Naive B cell (primary cell): ENCODE measurements around the gene SELENOP. TPM values are rescaled to one million over a fixed set of nuclear protein-coding genes. Genes with fewer than 3 reads are reported as not detected.

Source experiments
- ATAC-seq, 2 donors: fragments of 150-1000 bp; cut with Tn5 transposase; 2 replicates each; pipeline ENCODE4 v1.10.0; 2021; ENCODE audit warnings: low read depth in 2 of 2, mild to moderate bottlenecking in 2 of 2, moderate library complexity in 2 of 2
- DNase-seq: peaks from one replicate; pipeline ENCODE4 v3.0.0; 2022
- H3K27ac Mint-ChIP-seq, 6 donors: one replicate each; pipeline ENCODE4 v1.8.0; 2020 to 2022; ENCODE audit warnings: mild to moderate bottlenecking in 6 of 6, mixed read lengths in 6 of 6, moderate library complexity in 5 of 6, inconsistent platforms in 2 of 6
- H3K27me3 Mint-ChIP-seq, 3 donors: one replicate each; pipeline ENCODE4 v1.8.0; 2021 to 2022; ENCODE audit warnings: mixed read lengths in 3 of 3, mild to moderate bottlenecking in 1 of 3
- H3K36me3 Mint-ChIP-seq, 2 donors: one replicate each; pipeline ENCODE4 v1.8.0; 2020 to 2022; ENCODE audit warnings: mixed read lengths in 2 of 2, inconsistent platforms in 1 of 2, mild to moderate bottlenecking in 1 of 2
- H3K4me1 Mint-ChIP-seq, 3 donors: one replicate each; pipeline ENCODE4 v1.8.0; 2020 to 2022; ENCODE audit warnings: mixed read lengths in 3 of 3, inconsistent platforms in 1 of 3, mild to moderate bottlenecking in 1 of 3, moderate library complexity in 1 of 3
- H3K4me3 Mint-ChIP-seq, 8 donors: one replicate each; pipeline ENCODE4 v1.8.0; 2020 to 2022; ENCODE audit warnings: mild to moderate bottlenecking in 8 of 8, mixed read lengths in 8 of 8, moderate library complexity in 8 of 8, inconsistent platforms in 2 of 8
- H3K9me3 Mint-ChIP-seq, 7 donors: one replicate each; pipeline ENCODE4 v1.8.0; 2020 to 2022; ENCODE audit warnings: mixed read lengths in 7 of 7, mild to moderate bottlenecking in 5 of 7, inconsistent platforms in 2 of 7, moderate library complexity in 1 of 7
- polyA plus RNA-seq, 6 donors: library from polyadenylated mRNA; unstranded; fragments of 300-500 nt; fragmentation: Illumina TruSeq; gene quantifications; one replicate each; pipeline ENCODE4 v1.2.3, GENCODE V29; 2021; ENCODE audit warnings: low read depth in 6 of 6

The SELENOP gene
- polyA plus RNA-seq, 6 donors from 2014 or later, result 0.49 to 0.61 (median 0.50) TPM; not detected in 3

DNA sequence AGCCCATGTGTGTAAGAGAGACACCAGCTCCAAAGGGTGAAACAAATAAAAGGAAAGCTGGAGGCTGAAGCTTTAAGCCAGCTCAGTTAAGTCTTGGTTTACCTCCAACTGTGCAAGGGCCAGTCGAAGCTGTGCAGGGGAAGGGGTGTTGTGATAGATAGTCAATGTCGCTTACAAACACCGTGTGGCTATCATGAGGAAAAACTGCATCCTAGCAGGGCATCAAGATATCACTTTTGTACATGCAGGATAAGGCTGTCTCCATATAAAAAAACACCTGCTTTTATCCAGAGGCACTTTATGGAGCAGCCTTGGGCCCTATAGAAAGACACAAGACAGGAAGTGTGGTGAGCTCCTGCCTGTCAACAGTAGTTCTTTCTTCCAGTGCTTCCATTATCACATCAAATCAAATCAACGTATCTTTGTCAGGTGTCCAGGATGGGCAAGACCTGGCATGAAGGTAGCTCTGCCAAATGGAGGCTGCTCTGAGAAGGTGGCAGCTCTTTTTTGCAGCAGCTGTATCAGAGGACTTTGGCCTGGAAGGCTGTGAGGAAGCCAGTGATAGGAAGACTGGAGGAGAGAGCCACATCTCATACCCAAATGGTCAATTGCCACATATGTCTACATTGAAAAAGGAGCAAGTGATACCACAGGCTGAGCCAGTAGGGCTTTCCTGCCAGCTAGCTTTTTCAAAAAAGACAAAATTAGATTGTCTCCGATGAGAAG lies 29.3 kb upstream of the SELENOP start:
- no peak for DNase-seq
- Mint-ChIP-seq H3K27ac (peak overlapping the region in 1 of 6 donors; percentile 55), H3K36me3 (no peaks in the 10 kb centered on the region), H3K4me3 (no peak overlapping the region), H3K4me1 (no peaks in the 10 kb centered on the region), H3K27me3 (peaks cover 0 to 8% (median 3%) of the 10 kb centered on the region in 3 donors), H3K9me3 (peaks cover 0 to 11% (median 5%) of the 10 kb centered on the region in 7 donors)
- no peak for ATAC-seq

DNA sequence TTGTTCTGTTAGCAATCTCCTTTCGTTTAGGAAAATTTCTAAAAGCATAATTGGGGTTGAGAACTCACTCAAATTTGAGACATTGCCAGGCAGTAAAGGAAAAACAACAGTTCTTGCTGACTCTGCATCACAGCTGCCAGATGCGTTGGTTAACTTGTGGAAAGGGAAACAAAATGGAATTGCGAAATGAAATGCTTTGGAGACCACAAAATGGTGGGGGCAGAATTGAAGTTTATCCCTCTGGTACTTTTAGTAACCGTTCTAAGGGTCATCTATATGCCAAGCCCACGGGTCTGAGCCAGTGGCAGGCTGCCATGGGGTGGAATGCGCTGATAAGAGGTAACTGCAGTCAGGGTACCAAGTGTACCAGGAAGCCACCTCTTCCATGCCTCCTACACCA lies 28.6 kb upstream of the SELENOP start:
- Mint-ChIP-seq H3K36me3 (no peaks in the 10 kb centered on the region), H3K4me3 (no peak overlapping the region)
- no peak for DNase-seq

DNA sequence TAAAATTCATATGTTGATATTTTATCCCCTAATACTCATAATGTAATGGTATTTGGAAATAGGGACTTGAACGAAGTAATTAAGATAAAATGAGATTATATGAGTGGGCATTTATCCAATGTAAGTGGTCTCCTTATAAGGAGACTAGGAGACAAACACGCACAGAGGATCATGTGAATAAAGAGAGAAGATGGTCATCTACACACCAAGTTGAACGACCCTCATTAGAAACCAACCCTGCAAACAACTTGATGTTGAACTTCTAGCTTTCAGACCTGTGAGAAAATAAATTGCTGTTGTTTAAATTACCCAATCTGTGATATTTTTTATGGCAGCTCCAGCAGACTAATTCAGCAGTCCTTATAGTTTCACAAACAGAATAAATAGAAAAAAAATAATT lies 27.5 kb upstream of the SELENOP start:
- ATAC-seq (no peak), DNase-seq (no peak)
- no peak overlapping the region for H3K27ac Mint-ChIP-seq

More for the DNA sequence above, 28.6 kb upstream of the SELENOP start:
- no peaks in the 10 kb centered on the region for H3K4me1 Mint-ChIP-seq
- H3K27me3 Mint-ChIP-seq, result peaks cover 0 to 5% (median 3%) of the 10 kb centered on the region in 3 donors
- ATAC-seq, result no peak
- peaks cover 0 to 13% (median 9%) of the 10 kb centered on the region in 7 donors for H3K9me3 Mint-ChIP-seq
- H3K27ac Mint-ChIP-seq, result no peak overlapping the region

DNA sequence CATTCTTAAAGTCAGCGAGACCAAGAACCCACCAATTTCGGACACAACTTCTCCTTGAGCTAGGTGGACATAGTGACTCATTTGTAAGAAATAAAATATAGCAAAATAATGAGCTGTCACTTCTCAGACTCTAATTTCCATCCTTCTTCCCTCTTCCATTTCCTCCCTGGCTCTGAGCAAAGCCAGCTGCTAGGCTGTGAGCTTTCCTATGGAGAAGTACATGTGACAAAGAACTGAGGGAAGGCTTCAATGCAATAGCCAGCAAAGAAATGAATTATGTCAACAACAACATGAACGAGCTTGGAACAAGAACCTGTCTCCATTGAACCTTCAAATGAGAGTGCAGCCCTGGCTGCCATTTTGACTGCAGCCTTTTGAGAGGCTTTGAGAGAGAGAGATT lies 25.9 kb upstream of the SELENOP start:
- Mint-ChIP-seq H3K27ac (no peak overlapping the region), H3K27me3 (peaks cover 0 to 5% (median 3%) of the 10 kb centered on the region in 3 donors), H3K4me3 (no peak overlapping the region), H3K9me3 (peaks cover 0 to 15% (median 5%) of the 10 kb centered on the region in 7 donors), H3K4me1 (no peaks in the 10 kb centered on the region), H3K36me3 (no peaks in the 10 kb centered on the region)
- DNase-seq (no peak), ATAC-seq (no peak)

More for the DNA sequence above, 27.5 kb upstream of the SELENOP start:
- Mint-ChIP-seq H3K4me3 (no peak overlapping the region), H3K4me1 (no peaks in the 10 kb centered on the region), H3K9me3 (peaks cover 0 to 10% (median 8%) of the 10 kb centered on the region in 7 donors), H3K27me3 (peaks cover 0 to 5% (median 3%) of the 10 kb centered on the region in 3 donors), H3K36me3 (no peaks in the 10 kb centered on the region)

DNA sequence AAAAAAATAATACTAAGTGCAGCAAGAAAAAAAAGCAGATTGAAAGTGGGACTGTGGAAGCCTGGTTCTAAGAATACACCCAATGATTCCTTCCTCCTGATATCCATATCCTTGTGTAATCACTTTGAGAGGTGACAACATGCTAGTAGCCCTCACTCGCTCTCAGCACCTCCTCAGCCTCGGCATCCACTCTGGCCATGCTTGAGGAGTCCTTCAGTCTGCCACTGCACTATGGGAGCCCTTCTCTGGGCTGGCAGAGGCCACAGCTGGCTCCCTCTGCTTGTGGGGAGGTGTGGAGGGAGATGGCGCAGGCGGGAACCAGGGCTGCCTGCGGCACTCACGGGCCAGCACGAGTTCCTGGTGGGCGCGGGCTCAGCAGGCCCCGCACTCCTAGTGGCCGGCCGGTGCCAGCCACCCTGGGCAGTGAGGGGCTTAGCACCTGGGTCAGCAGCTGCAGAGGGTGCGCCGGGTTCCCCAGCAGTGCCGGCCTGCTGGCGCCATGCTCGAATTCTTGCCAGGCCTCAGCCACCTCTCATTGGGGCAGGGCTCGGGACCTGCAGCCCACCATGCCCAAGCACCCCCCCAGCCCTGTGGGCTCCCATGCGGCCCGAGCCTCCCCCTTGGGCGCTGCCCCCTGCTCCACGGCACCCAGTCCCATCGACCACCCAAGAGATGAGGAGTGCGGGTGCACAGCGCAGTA lies 24.5 kb upstream of the SELENOP start:
- H3K27ac Mint-ChIP-seq, result no peak overlapping the region
- peaks cover 3 to 8% (median 5%) of the 10 kb centered on the region in 3 donors for H3K27me3 Mint-ChIP-seq
- peaks cover 0 to 15% (median 5%) of the 10 kb centered on the region in 7 donors for H3K9me3 Mint-ChIP-seq
- no peaks in the 10 kb centered on the region for H3K4me1 Mint-ChIP-seq
- DNase-seq (no peak), ATAC-seq (no peak)
- no peak overlapping the region for H3K4me3 Mint-ChIP-seq
- H3K36me3 Mint-ChIP-seq, result no peaks in the 10 kb centered on the region

DNA sequence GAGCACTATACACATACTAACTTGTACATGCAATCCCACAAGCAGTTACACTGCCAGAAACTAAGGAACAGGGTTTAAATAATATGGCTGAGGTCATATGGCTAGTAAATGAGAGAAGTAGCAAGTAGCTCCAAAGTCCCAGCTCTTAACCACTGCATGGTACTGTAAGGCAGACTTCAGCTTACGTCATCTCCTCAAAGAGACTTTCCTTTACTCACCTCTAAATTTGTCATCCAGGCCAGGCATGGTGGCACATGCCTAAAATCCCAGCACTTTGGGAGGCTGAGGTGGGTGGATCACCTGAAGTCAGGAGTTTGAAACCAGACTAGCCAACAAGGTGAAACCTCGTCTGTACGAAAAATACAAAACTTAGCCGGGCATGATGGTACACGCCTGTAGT lies 20.4 kb upstream of the SELENOP start:
- H3K4me1 Mint-ChIP-seq, result no peaks in the 10 kb centered on the region
- peaks cover 0 to 15% (median 4%) of the 10 kb centered on the region in 7 donors for H3K9me3 Mint-ChIP-seq
- no peak overlapping the region for H3K27ac Mint-ChIP-seq
- no peak overlapping the region for H3K4me3 Mint-ChIP-seq
- no peak for DNase-seq
- peaks cover 5 to 17% (median 10%) of the 10 kb centered on the region in 3 donors for H3K27me3 Mint-ChIP-seq
- ATAC-seq, result no peak
- H3K36me3 Mint-ChIP-seq, result no peaks in the 10 kb centered on the region

DNA sequence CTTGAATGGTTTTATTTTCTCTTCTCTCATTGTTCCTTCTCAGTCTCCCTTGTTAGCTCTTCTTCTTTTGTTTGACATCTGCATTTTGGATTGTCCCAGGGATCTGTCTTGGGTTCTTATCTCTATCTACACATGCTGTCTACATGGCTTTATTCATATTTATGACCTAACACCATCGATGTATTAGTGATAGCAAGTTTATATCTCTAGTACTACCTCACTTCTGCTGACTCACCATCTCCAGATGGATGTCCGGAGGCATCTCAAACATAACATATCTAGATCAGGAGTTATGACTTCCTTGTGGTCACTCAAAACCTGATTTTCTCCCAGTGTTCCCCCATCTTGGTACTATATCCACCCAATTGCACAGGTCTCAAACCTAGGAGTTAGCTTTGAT lies 19.2 kb upstream of the SELENOP start:
- peak overlapping the region in 1 of 6 donors; percentile 28 for H3K27ac Mint-ChIP-seq
- no peaks in the 10 kb centered on the region for H3K4me1 Mint-ChIP-seq
- DNase-seq (no peak), ATAC-seq (no peak)
- peaks cover 5 to 17% (median 10%) of the 10 kb centered on the region in 3 donors for H3K27me3 Mint-ChIP-seq
- H3K9me3 Mint-ChIP-seq, result peaks cover 0 to 15% (median 4%) of the 10 kb centered on the region in 7 donors
- no peaks in the 10 kb centered on the region for H3K36me3 Mint-ChIP-seq
- no peak overlapping the region for H3K4me3 Mint-ChIP-seq

DNA sequence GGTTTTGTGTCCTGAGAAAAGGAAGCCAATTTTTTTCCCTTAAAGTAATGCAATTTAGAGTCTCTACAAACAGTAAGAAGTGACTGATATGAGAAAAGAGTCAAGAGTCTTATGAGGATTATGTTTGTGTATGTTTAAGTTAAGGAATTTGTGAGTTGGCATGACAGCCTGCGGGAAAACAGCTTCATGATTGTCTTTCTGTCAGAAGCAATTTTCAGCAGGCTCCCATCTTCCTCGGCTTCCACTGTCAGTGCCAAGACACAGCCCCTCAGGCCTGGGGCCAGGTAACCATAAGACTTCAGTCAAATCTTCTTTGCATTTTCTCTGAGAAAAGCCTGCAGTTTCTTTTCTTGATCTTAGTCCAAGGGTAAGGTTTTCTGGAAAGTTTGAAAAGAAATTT lies 17.0 kb upstream of the SELENOP start:
- H3K36me3 Mint-ChIP-seq, result no peaks in the 10 kb centered on the region
- no peak overlapping the region for H3K27ac Mint-ChIP-seq
- H3K4me1 Mint-ChIP-seq, result no peaks in the 10 kb centered on the region
- ATAC-seq (no peak), DNase-seq (no peak)
- no peak overlapping the region for H3K4me3 Mint-ChIP-seq
- peaks cover 0 to 1% (median 0%) of the 10 kb centered on the region in 7 donors for H3K9me3 Mint-ChIP-seq
- peaks cover 5 to 17% (median 15%) of the 10 kb centered on the region in 3 donors for H3K27me3 Mint-ChIP-seq

DNA sequence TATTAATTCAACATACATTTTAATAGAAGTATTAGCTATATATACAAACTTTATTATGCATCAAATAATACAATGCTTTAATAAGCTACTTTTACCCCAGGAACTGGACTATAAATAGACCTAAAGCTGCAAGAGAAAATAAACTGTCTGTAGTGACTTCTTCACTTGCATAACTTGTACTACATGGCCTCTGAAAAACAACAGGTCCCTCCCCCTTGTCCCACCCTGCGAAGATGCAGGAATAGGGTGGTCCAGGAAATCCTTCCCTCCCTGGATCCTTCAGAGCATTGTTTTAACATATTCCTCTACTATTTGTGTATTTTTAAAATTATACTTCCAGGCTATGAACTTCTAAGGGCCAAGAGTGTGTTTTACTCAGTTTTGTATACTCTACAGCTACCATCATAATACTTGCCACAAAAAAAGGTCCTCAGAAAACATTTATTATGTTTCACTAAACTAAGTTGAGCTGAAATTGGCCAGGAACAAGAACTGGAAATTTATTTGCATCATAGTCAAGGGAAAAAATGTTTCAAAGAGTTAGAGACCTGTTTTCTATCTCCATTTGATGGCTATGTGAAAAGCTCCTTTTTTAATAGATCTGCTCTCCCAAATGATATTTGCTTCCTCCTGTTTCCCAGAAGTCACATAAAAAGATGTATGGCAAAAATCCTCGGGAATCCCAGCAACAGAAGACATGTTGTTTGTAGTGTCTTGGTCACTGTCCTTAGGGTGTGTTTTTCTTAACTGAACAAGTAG lies 15.2 kb upstream of the SELENOP start:
- Mint-ChIP-seq H3K9me3 (peaks cover 0 to 1% (median 0%) of the 10 kb centered on the region in 7 donors), H3K36me3 (no peaks in the 10 kb centered on the region), H3K27ac (no peak overlapping the region), H3K4me1 (no peaks in the 10 kb centered on the region), H3K4me3 (no peak overlapping the region), H3K27me3 (peaks cover 5 to 15% (median 15%) of the 10 kb centered on the region in 3 donors)
- ATAC-seq, result no peak
- no peak for DNase-seq

DNA sequence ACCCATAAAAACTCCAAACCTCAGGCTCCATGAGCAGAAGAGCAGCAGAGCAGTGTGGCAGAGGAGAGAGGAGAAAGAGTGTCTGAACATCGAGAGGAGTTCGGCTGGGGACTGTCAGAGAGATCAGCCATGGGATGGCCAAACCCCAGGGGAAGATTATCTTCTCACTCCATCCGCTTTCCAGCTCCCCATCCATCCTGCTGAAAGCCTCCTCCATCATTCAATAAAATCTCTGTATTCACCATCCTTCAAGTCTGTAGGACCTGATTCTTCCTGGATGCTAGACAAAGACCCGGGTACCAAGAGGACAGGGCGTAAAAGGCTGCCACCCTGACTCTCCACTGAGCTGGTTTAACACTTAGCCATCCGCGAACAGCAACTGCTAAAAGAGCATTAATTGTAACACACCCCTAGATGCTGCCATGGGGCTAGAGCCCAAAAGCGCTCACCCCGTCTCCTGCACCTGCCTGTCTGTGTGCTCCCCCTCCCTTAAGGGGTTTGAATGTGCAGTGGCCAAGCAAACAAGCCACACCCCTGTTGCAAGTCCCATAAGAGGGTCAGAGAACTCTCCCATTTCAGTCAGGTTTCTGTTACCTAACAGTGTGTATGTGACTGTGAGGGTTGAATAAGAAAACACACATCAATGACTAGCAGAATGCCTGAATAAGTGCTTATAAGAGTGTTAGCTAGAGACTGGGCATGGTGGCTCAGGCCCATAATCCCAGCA lies 13.9 kb upstream of the SELENOP start:
- Mint-ChIP-seq H3K36me3 (no peaks in the 10 kb centered on the region), H3K4me3 (no peak overlapping the region), H3K4me1 (no peaks in the 10 kb centered on the region), H3K9me3 (peaks cover 0 to 1% (median 0%) of the 10 kb centered on the region in 7 donors), H3K27ac (no peak overlapping the region), H3K27me3 (peaks cover 2 to 10% (median 5%) of the 10 kb centered on the region in 3 donors)
- no peak for ATAC-seq
- DNase-seq, result no peak

DNA sequence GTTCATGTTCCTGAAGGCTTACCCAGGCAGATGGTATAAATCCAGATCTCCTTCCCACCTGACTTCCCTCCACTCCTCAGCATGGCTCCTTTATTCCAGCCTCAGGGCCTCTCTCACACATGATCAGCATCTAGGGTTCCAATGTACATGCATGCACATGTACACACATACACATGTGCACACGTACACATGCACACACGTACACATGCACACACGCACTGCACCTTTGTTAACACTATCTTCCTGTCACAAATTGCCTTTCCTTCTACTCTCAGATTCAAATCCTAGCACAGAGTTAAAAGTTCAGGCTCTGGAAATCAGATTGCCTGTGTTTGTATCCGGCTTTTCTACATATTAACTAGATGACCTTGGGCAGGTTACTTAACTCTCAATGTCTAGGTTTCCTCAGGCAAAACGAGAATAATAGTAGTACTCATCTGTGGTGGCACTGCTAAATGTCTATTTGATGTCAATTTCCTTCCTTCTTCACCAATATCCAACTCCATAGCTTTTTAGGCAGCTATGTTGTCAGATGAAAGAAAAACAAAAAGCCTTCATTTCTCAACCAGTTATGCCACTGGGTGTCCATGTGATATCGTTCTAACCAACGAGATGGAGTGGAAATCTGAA lies 12.8 kb upstream of the SELENOP start:
- DNase-seq (no peak), ATAC-seq (no peak)
- H3K27ac Mint-ChIP-seq, result peak overlapping the region in 1 of 6 donors; percentile 40
- no peak overlapping the region for H3K4me3 Mint-ChIP-seq
- H3K36me3 Mint-ChIP-seq, result no peaks in the 10 kb centered on the region
- H3K27me3 Mint-ChIP-seq, result peaks cover 0 to 9% (median 5%) of the 10 kb centered on the region in 3 donors
- H3K4me1 Mint-ChIP-seq, result no peaks in the 10 kb centered on the region
- H3K9me3 Mint-ChIP-seq, result no peaks in the 10 kb centered on the region

DNA sequence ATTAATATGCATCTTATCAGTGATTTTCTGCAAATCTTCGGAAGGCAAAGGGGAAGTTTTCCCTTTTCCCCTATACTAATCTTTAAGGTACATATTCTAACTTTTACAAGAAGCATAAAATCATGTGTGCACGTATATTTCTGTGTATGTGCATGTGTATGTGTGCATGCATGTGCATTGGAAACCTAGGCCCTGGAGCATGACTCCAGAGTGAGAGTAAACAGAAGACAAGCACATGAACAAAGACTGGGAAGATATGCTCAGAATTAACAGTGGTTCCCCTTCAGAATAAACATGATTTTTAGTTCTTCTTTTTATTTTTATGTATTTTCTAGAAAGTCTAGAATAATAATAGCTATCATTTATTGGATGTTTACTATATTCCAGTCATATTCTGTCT lies 10.9 kb upstream of the SELENOP start:
- peaks cover 0 to 5% (median 3%) of the 10 kb centered on the region in 3 donors for H3K27me3 Mint-ChIP-seq
- H3K4me1 Mint-ChIP-seq, result no peaks in the 10 kb centered on the region
- DNase-seq (no peak), ATAC-seq (no peak)
- no peaks in the 10 kb centered on the region for H3K9me3 Mint-ChIP-seq
- no peak overlapping the region for H3K27ac Mint-ChIP-seq
- H3K4me3 Mint-ChIP-seq, result no peak overlapping the region
- H3K36me3 Mint-ChIP-seq, result no peaks in the 10 kb centered on the region
